RWPE1 (cell line): ENCODE results near the gene SRRM5.

Experiments used
- CTCF ChIA-PET: fragments of 350-600 bp; sonication (Branson Sonifier 250); formaldehyde crosslinking; extraction: SDS; loops from one replicate; lab custom pipeline; 2021; lab: Yijun Ruan, JAX
- POLR2A ChIA-PET: fragments of 400-600 bp; formaldehyde crosslinking; extraction: SDS; loops from one replicate; lab custom pipeline; 2020; ENCODE audit warnings: antibody characterized with exemption; ENCODE audit not compliant: low non-redundant PET; lab: Yijun Ruan, JAX
- DNase-seq: peaks from one replicate; pipeline ENCODE4 v3.0.0; 2012; ENCODE audit warnings: low spot score
- H3K27ac ChIP-seq: fragments of 450-650 bp; 2 replicates; pipeline ENCODE4 v1.5.1; 2017
- CTCF ChIP-seq: fragments of 450-650 bp; conservative IDR thresholded peaks from 2 replicates; pipeline ENCODE4 v1.5.1; 2017; ENCODE audit warnings: low read depth, mild to moderate bottlenecking

Gene SRRM5

GRCh38 chr19:43626838-43627237 lies 14.9 kb downstream of the SRRM5 start:
- ChIA-PET POLR2A (no interaction called here), CTCF (no interaction called here)
- H3K27ac ChIP-seq: no peak overlapping the region
- no peak for TF ChIP-seq CTCF
- no peak for DNase-seq

GRCh38 chr19:43628646-43629326 lies 16.9 kb downstream of the SRRM5 start:
- TF ChIP-seq CTCF: no peak
- DNase-seq: no peak
- ChIA-PET CTCF (interaction anchor here (0.6 kb wide), 1 partner anchor 79 kb away, joined by 3 read pairs; no protein-coding TSS in a partner anchor), POLR2A (no interaction called here)
- H3K27ac ChIP-seq: no peak overlapping the region

GRCh38 chr19:43631491-43631890 lies 19.6 kb downstream of the SRRM5 start:
- no peak for TF ChIP-seq CTCF
- no peak overlapping the region for H3K27ac ChIP-seq
- ChIA-PET POLR2A (no interaction called here), CTCF (no interaction called here)
- DNase-seq: no peak

GRCh38 chr19:43633520-43633919 lies 21.6 kb downstream of the SRRM5 start:
- H3K27ac ChIP-seq: no peak overlapping the region
- DNase-seq: no peak
- POLR2A ChIA-PET: interaction anchor here (0.6 kb wide), 3 partner anchors 13 to 170 kb away, joined by 3 to 8 read pairs (median 6); no protein-coding TSS in a partner anchor
- no peak for TF ChIP-seq CTCF
- CTCF ChIA-PET: interaction anchor here (0.5 kb wide), 1 partner anchor 1091 kb away, joined by 3 read pairs; no protein-coding TSS in a partner anchor

- ChIA-PET CTCF (no interaction called here), POLR2A (interaction anchor here (0.6 kb wide), 2 partner anchors 14 to 171 kb away, joined by 6 to 8 read pairs; no protein-coding TSS in a partner anchor)
- no peak for TF ChIP-seq CTCF
- peak; percentile 25 for DNase-seq
- no peak overlapping the region for H3K27ac ChIP-seq
These were observed 22.2 kb downstream of the SRRM5 start for GRCh38 chr19:43634068-43634467.

- no peak for TF ChIP-seq CTCF
- ChIA-PET CTCF (interaction anchor here (0.6 kb wide), 2 partner anchors 40 to 787 kb away, joined by 3 to 6 read pairs; no protein-coding TSS in a partner anchor), POLR2A (no interaction called here)
- DNase-seq: no peak
- 0 out of 2 replicates have a peak overlapping the region, but pooled peaks have one; percentile 6 for H3K27ac ChIP-seq
These were observed 22.6 kb downstream of the SRRM5 start for GRCh38 chr19:43634506-43634871.
